ENCODE measurements around the gene SCN4B.

Gene SCN4B

DNA sequence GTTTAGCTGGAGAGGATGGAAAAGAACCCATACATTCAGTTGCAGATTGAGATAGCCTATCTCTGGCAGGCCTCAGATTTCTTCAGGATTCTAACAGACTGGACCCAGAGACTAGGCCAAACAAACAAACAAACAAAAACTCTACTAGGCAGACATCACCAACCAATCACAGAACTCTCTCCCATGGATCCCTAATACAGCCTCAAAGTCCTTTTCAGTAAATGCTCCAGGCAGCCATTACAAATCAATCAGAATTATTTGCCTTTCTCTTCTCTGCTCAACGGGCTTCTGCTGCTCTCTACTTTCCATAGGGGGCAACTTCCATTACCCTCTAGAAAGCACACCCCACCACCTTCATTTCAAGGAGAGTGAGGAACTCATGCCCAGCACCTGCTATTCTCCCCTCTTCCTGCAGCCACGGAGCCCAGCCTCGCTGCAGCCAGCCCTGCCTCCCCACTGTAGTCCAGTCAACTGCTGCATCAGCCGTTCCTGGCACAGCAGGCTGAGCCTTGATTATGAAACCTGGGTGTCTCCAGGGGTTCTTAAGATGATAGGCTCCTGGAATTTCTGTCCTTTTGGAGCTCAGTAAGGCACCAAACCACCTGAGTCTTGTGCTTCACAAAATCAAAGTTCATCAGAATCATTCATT is 46.8 kb downstream of the SCN4B start:
- Histone ChIP-seq H3K4me2 (ENCODE audit: low read depth, low read length, poor library complexity, severe bottlenecking) (no peak overlapping the region), H3K79me2 (ENCODE audit: insufficient read depth, low read length) (no peaks in the 10 kb centered on the region), H3K9me2 (replicated peaks; ENCODE audit: low read depth, low read length) (no peaks in the 10 kb centered on the region), H3K4me1 (ENCODE audit: insufficient read depth, low read length, poor library complexity, severe bottlenecking) (no peaks in the 10 kb centered on the region), H3F3A (ENCODE audit: low read depth) (no peaks in the 10 kb centered on the region), H4K20me1 (ENCODE audit: insufficient read depth, low read length, poor library complexity, severe bottlenecking) (no peaks in the 10 kb centered on the region), H3K27me3 (ENCODE audit: insufficient read depth, low read length, poor library complexity, severe bottlenecking) (no peaks in the 10 kb centered on the region), H3K36me3 (ENCODE audit: insufficient read depth, low read length) (no peaks in the 10 kb centered on the region), H3K4me3 (ENCODE audit: low read length, poor library complexity, severe bottlenecking) (no peak overlapping the region), H3K9me3 (ENCODE audit: insufficient read depth, low read depth, low read length) (no peaks in the 10 kb centered on the region), H2AFZ (ENCODE audit: low read length) (no peak overlapping the region), H3K9ac (ENCODE audit: low read depth, low read length, poor library complexity, severe bottlenecking) (no peak overlapping the region)
- TF ChIP-seq, protein P1, sequence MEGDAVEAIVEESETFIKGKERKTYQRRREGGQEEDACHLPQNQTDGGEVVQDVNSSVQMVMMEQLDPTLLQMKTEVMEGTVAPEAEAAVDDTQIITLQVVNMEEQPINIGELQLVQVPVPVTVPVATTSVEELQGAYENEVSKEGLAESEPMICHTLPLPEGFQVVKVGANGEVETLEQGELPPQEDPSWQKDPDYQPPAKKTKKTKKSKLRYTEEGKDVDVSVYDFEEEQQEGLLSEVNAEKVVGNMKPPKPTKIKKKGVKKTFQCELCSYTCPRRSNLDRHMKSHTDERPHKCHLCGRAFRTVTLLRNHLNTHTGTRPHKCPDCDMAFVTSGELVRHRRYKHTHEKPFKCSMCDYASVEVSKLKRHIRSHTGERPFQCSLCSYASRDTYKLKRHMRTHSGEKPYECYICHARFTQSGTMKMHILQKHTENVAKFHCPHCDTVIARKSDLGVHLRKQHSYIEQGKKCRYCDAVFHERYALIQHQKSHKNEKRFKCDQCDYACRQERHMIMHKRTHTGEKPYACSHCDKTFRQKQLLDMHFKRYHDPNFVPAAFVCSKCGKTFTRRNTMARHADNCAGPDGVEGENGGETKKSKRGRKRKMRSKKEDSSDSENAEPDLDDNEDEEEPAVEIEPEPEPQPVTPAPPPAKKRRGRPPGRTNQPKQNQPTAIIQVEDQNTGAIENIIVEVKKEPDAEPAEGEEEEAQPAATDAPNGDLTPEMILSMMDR (conservative IDR thresholded peaks at IDR 0.05; ENCODE audit: low read length): no peak
- no peak for TF ChIP-seq EZH2phosphoT487 (IDR thresholded peaks at IDR 0.05; ENCODE audit: borderline replicate concordance)

DNA sequence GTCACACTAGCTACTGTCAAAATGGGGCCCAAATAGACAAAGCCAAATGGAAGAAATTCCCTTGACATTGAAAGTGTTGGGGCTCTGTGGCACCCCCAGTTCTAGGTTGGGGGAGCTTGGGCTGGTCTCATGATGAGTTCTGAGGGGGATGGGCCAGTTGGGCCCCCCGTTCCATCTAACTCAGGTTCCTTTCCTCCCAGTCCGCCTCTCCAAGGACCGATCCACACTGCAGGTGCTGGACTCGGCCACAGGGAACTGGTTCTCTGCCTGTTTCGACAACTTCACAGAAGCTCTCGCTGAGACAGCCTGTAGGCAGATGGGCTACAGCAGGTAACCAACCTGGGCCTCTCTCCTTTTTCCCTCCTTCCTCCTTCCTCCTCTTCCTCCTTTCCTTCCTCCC is 48.1 kb downstream of the SCN4B start:
- Histone ChIP-seq H3K4me1 (ENCODE audit: insufficient read depth, low read length, poor library complexity, severe bottlenecking) (no peaks in the 10 kb centered on the region), H3K79me2 (ENCODE audit: insufficient read depth, low read length) (no peaks in the 10 kb centered on the region), H4K20me1 (ENCODE audit: insufficient read depth, low read length, poor library complexity, severe bottlenecking) (no peaks in the 10 kb centered on the region), H2AFZ (ENCODE audit: low read length) (no peak overlapping the region), H3K9me3 (ENCODE audit: insufficient read depth, low read depth, low read length) (no peaks in the 10 kb centered on the region), H3K4me2 (ENCODE audit: low read depth, low read length, poor library complexity, severe bottlenecking) (no peak overlapping the region), H3K9me2 (replicated peaks; ENCODE audit: low read depth, low read length) (no peaks in the 10 kb centered on the region), H3K9ac (ENCODE audit: low read depth, low read length, poor library complexity, severe bottlenecking) (no peak overlapping the region), H3K36me3 (ENCODE audit: insufficient read depth, low read length) (no peaks in the 10 kb centered on the region), H3F3A (ENCODE audit: low read depth) (no peaks in the 10 kb centered on the region), H3K4me3 (ENCODE audit: low read length, poor library complexity, severe bottlenecking) (no peak overlapping the region), H3K27me3 (ENCODE audit: insufficient read depth, low read length, poor library complexity, severe bottlenecking) (no peaks in the 10 kb centered on the region)
- TF ChIP-seq, protein P1 (conservative IDR thresholded peaks at IDR 0.05; ENCODE audit: low read length): no peak
- no peak for TF ChIP-seq EZH2phosphoT487 (IDR thresholded peaks at IDR 0.05; ENCODE audit: borderline replicate concordance)

- H3K4me3 ChIP-seq (ENCODE audit: low read length, poor library complexity, severe bottlenecking): no peak overlapping the region
- H3K27me3 ChIP-seq (ENCODE audit: insufficient read depth, low read length, poor library complexity, severe bottlenecking): no peaks in the 10 kb centered on the region
- TF ChIP-seq, protein P1 (conservative IDR thresholded peaks at IDR 0.05; ENCODE audit: low read length): no peak
- no peak for TF ChIP-seq EZH2phosphoT487 (IDR thresholded peaks at IDR 0.05; ENCODE audit: borderline replicate concordance)
- no peak overlapping the region for H3K4me2 ChIP-seq (ENCODE audit: low read depth, low read length, poor library complexity, severe bottlenecking)
- no peaks in the 10 kb centered on the region for H4K20me1 ChIP-seq (ENCODE audit: insufficient read depth, low read length, poor library complexity, severe bottlenecking)
- H3K36me3 ChIP-seq (ENCODE audit: insufficient read depth, low read length): no peaks in the 10 kb centered on the region
- no peaks in the 10 kb centered on the region for H3K9me2 ChIP-seq (replicated peaks; ENCODE audit: low read depth, low read length)
- no peaks in the 10 kb centered on the region for H3F3A ChIP-seq (ENCODE audit: low read depth)
- no peaks in the 10 kb centered on the region for H3K9me3 ChIP-seq (ENCODE audit: insufficient read depth, low read depth, low read length)
- no peaks in the 10 kb centered on the region for H3K79me2 ChIP-seq (ENCODE audit: insufficient read depth, low read length)
- no peak overlapping the region for H3K9ac ChIP-seq (ENCODE audit: low read depth, low read length, poor library complexity, severe bottlenecking)
- no peak overlapping the region for H2AFZ ChIP-seq (ENCODE audit: low read length)
- no peaks in the 10 kb centered on the region for H3K4me1 ChIP-seq (ENCODE audit: insufficient read depth, low read length, poor library complexity, severe bottlenecking)
These were observed 49.8 kb downstream of the SCN4B start for GRCh38 chr11:118102721-118103261.

Data from Loucy (cell line).